GM18951 (cell line): ENCODE data around the gene SHCBP1L.

ENCODE experiments used
- POLR2A ChIP-seq: IDR thresholded peaks from 4 replicates; pipeline ENCODE4 v1.6.1; 2011; ENCODE audit warnings: mild to moderate bottlenecking; ENCODE audit not compliant: insufficient read length, insufficient read depth; ENCODE audit errors: extremely low read depth
- in situ Hi-C: fragments of 300-500 bp; cut with MboI; formaldehyde crosslinking; loops from one replicate; pipeline ENCODE4 v1.12.0; 2022; ENCODE audit warnings: low sequenced_read_pairs, mixed read lengths, inconsistent platforms; ENCODE audit not compliant: unreplicated experiment

SHCBP1L gene

GRCh38 chr1:182952677-182953444, at the start of gene SHCBP1L:
Gene SHCBP1L (minus strand): TSS chr1:182953166. CDS start chr1:182953133, 33 bp downstream.
- in situ Hi-C loops: loop anchor here (10.0 kb wide), 1 partner anchor 282 kb away; no protein-coding TSS in a partner anchor
- TF ChIP-seq POLR2A: no peak

DNA sequence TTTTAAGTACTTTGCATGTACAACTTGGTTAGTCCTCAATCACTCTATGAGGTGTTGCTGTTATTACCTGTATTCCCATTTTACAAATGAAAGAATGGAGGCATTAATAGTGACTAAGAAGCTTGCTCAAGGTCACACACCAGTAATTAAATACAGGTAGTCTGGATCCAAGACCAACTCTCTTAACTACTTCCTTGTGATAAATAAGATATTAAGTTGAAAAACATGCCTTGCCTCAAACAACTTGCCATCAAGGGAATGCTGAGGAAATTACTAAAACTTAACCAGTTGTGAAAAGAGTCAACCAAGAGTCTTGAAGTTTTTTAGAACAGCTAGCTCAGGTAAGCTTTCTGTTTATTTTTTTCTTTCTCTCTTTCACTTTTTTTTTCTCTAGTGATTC, 49.3 kb upstream of the SHCBP1L start:
- in situ Hi-C loops: no loop called here

DNA sequence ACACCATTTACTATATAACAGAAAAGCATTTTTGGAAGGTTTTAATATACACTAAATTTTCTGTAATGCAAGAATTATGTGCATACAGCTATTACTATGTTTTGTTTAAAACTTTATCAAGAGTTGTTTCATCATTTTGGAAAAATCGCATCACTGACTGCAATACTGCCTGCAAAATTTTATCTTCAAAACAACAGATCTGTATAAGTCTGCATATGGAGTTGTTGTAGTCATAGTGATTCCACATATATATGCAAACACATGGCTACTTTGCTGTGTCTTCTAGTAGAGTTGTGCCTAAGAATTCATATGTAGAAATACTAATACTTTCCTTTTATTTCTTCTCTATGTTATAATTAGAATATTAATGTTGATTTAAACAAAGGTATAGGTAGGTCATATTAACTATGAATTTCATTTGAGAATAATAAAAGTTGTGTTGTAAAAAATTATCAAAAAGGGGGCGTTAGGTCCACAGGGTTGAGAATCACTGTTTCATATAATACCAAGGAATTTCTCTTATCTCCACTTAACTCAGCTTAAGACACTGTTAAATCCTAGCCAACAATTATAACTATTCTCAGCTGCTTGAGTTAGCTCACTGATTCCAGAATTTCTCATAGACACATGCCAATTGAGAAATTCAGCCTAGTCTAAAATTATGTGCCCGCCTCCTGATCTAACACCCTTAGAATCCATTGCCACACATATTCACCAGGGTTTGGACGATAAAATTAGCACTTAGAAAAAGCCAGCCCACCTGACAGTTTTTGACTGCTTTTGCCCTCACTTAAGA, 47.4 kb upstream of the SHCBP1L start:
- in situ Hi-C loops: no loop called here
- no peak for TF ChIP-seq POLR2A

More for the DNA sequence above, 49.3 kb upstream of the SHCBP1L start:
- no peak for TF ChIP-seq POLR2A

DNA sequence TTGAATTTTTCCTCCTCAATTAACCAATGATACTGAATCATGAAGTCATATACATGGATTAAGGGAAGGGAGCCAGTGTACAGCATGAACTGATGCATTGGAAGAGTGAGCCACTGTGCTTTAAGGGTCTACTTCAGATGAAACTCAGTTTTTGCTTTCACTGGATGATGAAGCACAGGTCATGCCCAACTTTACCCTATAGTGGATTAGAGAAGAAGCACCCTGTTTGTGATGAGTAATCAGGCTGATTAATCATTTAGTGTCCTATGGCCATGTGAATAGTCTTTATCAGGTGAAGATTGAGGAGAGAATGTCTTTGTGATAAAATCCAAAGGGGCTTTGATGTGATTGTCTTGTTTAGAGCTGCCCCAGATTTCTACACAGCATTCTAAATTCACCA, 45.5 kb upstream of the SHCBP1L start:
- in situ Hi-C loops: no loop called here
- no peak for TF ChIP-seq POLR2A

GRCh38 chr1:182996816-182997215, 43.9 kb upstream of the SHCBP1L start:
- in situ Hi-C loops: no loop called here
- no peak for TF ChIP-seq POLR2A

- TF ChIP-seq POLR2A: no peak
- in situ Hi-C loops: no loop called here
Observed at GRCh38 chr1:182995894-182996293, 42.9 kb upstream of the SHCBP1L start.

DNA sequence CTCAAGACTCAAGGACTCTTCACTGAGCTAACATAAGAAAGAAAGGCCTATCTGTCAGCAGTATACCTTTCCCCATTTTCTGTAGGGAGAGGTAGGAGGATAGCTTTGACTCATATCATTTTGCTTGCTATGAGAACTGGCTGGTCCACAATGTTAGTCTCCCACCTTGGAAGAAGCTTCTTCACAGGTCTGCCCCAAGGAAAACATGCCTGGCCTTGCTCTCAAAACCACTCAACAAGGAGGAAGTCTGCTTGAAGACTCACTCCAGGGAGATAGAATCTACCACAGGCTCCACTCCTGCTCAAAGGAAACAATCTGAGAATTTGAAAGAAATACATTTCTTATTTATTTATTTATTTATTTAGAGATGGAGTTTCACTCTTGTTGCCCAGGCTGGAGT, 40.8 kb upstream of the SHCBP1L start:
- TF ChIP-seq POLR2A: no peak
- in situ Hi-C loops: no loop called here

- TF ChIP-seq POLR2A: no peak
- in situ Hi-C loops: no loop called here
Observed at GRCh38 chr1:182990413-182991144, 37.6 kb upstream of the SHCBP1L start.

DNA sequence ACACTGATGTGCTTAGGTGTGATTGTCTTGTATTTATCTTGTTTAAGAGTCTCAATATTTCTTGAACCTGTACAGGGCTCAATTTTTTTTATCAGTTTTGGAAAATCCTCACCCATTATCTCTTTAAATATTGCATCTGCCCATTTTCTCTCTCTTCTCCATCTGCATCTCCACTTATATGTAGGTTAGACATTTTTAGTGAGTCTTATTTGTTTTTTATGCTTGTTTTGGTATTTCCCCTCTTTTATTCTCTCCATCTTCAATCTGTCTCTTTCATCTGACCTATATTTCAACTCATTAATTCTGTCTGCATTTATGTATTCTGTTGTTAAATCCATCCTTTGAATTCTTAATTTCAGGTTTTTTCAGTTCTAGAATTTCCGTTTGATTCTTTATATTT, 32.9 kb upstream of the SHCBP1L start:
- TF ChIP-seq POLR2A: no peak
- in situ Hi-C loops: no loop called here

DNA sequence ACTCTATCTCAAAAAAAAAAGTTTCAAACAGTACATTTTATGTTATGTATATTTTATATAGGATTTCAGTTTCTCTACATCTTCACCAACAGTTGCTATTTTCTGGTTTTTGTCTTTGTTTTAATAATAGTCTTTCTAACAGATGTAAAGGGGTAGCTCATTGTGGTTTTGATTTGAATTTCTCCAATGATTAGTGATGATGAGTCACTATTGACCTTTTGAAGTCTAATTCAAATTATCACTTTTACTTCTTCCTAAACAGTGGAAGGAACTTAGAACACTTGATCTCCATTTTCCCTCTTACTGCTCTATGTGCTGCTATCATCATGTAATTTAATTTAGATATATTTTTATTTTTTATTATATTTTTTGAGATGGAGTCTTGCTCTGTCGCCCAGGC, 31.7 kb upstream of the SHCBP1L start:
- no peak for TF ChIP-seq POLR2A
- in situ Hi-C loops: no loop called here

GRCh38 chr1:182984138-182984537, 31.2 kb upstream of the SHCBP1L start:
- no peak for TF ChIP-seq POLR2A
- in situ Hi-C loops: no loop called here

DNA sequence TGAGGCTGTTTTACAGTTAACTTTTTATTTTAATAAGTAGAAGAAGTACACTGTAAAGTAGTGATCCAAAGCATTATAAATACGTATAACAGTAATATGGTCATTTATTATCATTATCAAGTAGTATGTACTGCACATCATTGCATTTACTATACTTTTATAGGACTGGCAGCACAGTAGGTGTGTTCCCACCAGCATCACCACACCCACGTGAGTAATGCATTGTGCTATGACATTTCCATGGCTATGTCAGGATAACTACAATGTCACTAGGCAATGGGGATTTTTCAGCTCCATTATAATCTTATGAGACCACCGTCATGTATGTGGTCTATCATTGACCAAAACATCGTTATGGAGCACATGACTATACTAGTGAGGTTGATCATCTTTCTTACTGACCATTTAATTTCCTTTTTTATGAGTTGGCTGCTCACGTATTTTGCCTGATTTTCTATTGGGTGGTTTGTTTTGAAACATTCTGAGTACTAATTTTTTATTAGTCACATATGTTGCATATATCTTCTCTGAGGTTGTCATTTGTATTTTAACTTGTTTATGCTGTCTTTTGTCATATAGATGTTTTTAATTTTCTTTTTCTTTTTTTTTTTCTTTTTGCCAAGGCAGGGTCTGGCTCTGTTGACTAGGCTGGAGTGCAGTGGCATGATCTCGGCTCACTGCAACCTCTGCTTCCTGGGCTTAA, 25.3 kb upstream of the SHCBP1L start:
- in situ Hi-C loops: no loop called here
- TF ChIP-seq POLR2A: no peak

GRCh38 chr1:182977480-182977879, 24.5 kb upstream of the SHCBP1L start:
- in situ Hi-C loops: no loop called here
- no peak for TF ChIP-seq POLR2A
